ENCODE data around the gene TTC21B. TPM values are rescaled to one million over a fixed set of nuclear protein-coding genes. Genes with fewer than 3 reads are reported as not detected.

The TTC21B gene
- total RNA-seq, 1 donor from 2014 or later, result 12.0 TPM

GRCh38 chr2:165913636-165914035 is 39.9 kb downstream of the TTC21B start:
- Histone ChIP-seq H3K36me3 (ENCODE audit: insufficient read depth, low read length) (peaks cover 20% of the 10 kb centered on the region), H4K20me1 (ENCODE audit: insufficient read depth, low read length) (no peaks in the 10 kb centered on the region), H2AFZ (ENCODE audit: low read depth, low read length) (no peak overlapping the region), H3K79me2 (ENCODE audit: insufficient read depth, low read length) (no peaks in the 10 kb centered on the region), H3K4me3 (ENCODE audit: insufficient read depth, low read depth, low read length) (no peak overlapping the region), H3K27ac (ENCODE audit: low read depth, low read length) (no peak overlapping the region), H3K9me3 (ENCODE audit: insufficient read depth, low read depth, low read length) (no peaks in the 10 kb centered on the region), H3K27me3 (ENCODE audit: insufficient read depth, low read length) (no peaks in the 10 kb centered on the region), H3K4me2 (ENCODE audit: low read length) (no peak overlapping the region), H3K4me1 (ENCODE audit: insufficient read depth, low read length) (no peaks in the 10 kb centered on the region), H3K9ac (ENCODE audit: low read length) (no peak overlapping the region)
- TF ChIP-seq CTCF (IDR thresholded peaks at IDR 0.05; ENCODE audit: insufficient read depth, low read depth, low read length) (no peak), EZH2 (IDR thresholded peaks at IDR 0.05; ENCODE audit: insufficient read depth, low read length) (no peak)
- Mint-ChIP-seq H3K27me3 (ENCODE audit: low read depth, unreplicated experiment) (no peaks in the 10 kb centered on the region), H3K4me3 (ENCODE audit: unreplicated experiment) (no peak overlapping the region), H3K4me1 (ENCODE audit: low read depth, unreplicated experiment) (no peaks in the 10 kb centered on the region), H3K9me3 (ENCODE audit: unreplicated experiment) (no peaks in the 10 kb centered on the region), H3K36me3 (ENCODE audit: low read depth, unreplicated experiment) (peaks cover 3% of the 10 kb centered on the region), H3K27ac (ENCODE audit: unreplicated experiment) (no peak overlapping the region)
- no peak for DNase-seq (ENCODE audit: low read depth)
- no peak for FAIRE-seq

GRCh38 chr2:165911981-165912380 is 41.6 kb downstream of the TTC21B start:
- Mint-ChIP-seq H3K9me3 (ENCODE audit: unreplicated experiment) (no peaks in the 10 kb centered on the region), H3K4me3 (ENCODE audit: unreplicated experiment) (no peak overlapping the region), H3K36me3 (ENCODE audit: low read depth, unreplicated experiment) (peaks cover 3% of the 10 kb centered on the region), H3K27ac (ENCODE audit: unreplicated experiment) (no peak overlapping the region), H3K27me3 (ENCODE audit: low read depth, unreplicated experiment) (no peaks in the 10 kb centered on the region), H3K4me1 (ENCODE audit: low read depth, unreplicated experiment) (no peaks in the 10 kb centered on the region)
- FAIRE-seq (no peak), DNase-seq (ENCODE audit: low read depth) (no peak)
- no peaks in the 10 kb centered on the region for H3K9me3 ChIP-seq (ENCODE audit: insufficient read depth, low read depth, low read length)
- no peak overlapping the region for H2AFZ ChIP-seq (ENCODE audit: low read depth, low read length)
- TF ChIP-seq CTCF (IDR thresholded peaks at IDR 0.05; ENCODE audit: insufficient read depth, low read depth, low read length) (no peak), EZH2 (IDR thresholded peaks at IDR 0.05; ENCODE audit: insufficient read depth, low read length) (no peak)
- H3K27ac ChIP-seq (ENCODE audit: low read depth, low read length), result no peak overlapping the region
- H4K20me1 ChIP-seq (ENCODE audit: insufficient read depth, low read length), result no peaks in the 10 kb centered on the region
- no peaks in the 10 kb centered on the region for H3K79me2 ChIP-seq (ENCODE audit: insufficient read depth, low read length)
- no peak overlapping the region for H3K9ac ChIP-seq (ENCODE audit: low read length)
- no peaks in the 10 kb centered on the region for H3K27me3 ChIP-seq (ENCODE audit: insufficient read depth, low read length)
- no peaks in the 10 kb centered on the region for H3K4me1 ChIP-seq (ENCODE audit: insufficient read depth, low read length)
- H3K4me3 ChIP-seq (ENCODE audit: insufficient read depth, low read depth, low read length), result no peak overlapping the region
- peaks cover 20% of the 10 kb centered on the region for H3K36me3 ChIP-seq (ENCODE audit: insufficient read depth, low read length)
- H3K4me2 ChIP-seq (ENCODE audit: low read length), result no peak overlapping the region

GRCh38 chr2:165911231-165911630 is 42.3 kb downstream of the TTC21B start:
- Mint-ChIP-seq H3K27ac (ENCODE audit: unreplicated experiment) (no peak overlapping the region), H3K4me1 (ENCODE audit: low read depth, unreplicated experiment) (no peaks in the 10 kb centered on the region), H3K9me3 (ENCODE audit: unreplicated experiment) (no peaks in the 10 kb centered on the region), H3K4me3 (ENCODE audit: unreplicated experiment) (no peak overlapping the region), H3K27me3 (ENCODE audit: low read depth, unreplicated experiment) (no peaks in the 10 kb centered on the region), H3K36me3 (ENCODE audit: low read depth, unreplicated experiment) (peaks cover 3% of the 10 kb centered on the region)
- DNase-seq (ENCODE audit: low read depth) (peak; percentile 49), FAIRE-seq (no peak)
- H4K20me1 ChIP-seq (ENCODE audit: insufficient read depth, low read length), result no peaks in the 10 kb centered on the region
- no peaks in the 10 kb centered on the region for H3K4me1 ChIP-seq (ENCODE audit: insufficient read depth, low read length)
- no peaks in the 10 kb centered on the region for H3K9me3 ChIP-seq (ENCODE audit: insufficient read depth, low read depth, low read length)
- H3K36me3 ChIP-seq (ENCODE audit: insufficient read depth, low read length), result peaks cover 20% of the 10 kb centered on the region
- TF ChIP-seq CTCF (IDR thresholded peaks at IDR 0.05; ENCODE audit: insufficient read depth, low read depth, low read length) (no peak), EZH2 (IDR thresholded peaks at IDR 0.05; ENCODE audit: insufficient read depth, low read length) (no peak)
- no peaks in the 10 kb centered on the region for H3K27me3 ChIP-seq (ENCODE audit: insufficient read depth, low read length)
- no peaks in the 10 kb centered on the region for H3K79me2 ChIP-seq (ENCODE audit: insufficient read depth, low read length)
- no peak overlapping the region for H3K9ac ChIP-seq (ENCODE audit: low read length)
- no peak overlapping the region for H3K27ac ChIP-seq (ENCODE audit: low read depth, low read length)
- H3K4me3 ChIP-seq (ENCODE audit: insufficient read depth, low read depth, low read length), result no peak overlapping the region
- no peak overlapping the region for H2AFZ ChIP-seq (ENCODE audit: low read depth, low read length)
- no peak overlapping the region for H3K4me2 ChIP-seq (ENCODE audit: low read length)

All from astrocyte (in vitro differentiated cells and primary cell).